Colonic mucosa (tissue), 4 donors: ENCODE measurements around the gene TMEM31. TPM values are rescaled to one million over a fixed set of nuclear protein-coding genes. Genes with fewer than 3 reads are reported as not detected.

Experiments
- DNase-seq: peaks from one replicate; pipeline ENCODE4 v3.0.0-alpha.2; 2020
- H3K27ac ChIP-seq: fragments of 200-600 bp; one replicate; pipeline ENCODE4 v1.8.0; 2021
- H3K27me3 ChIP-seq: fragments of 200-600 bp; one replicate; pipeline ENCODE4 v1.8.0; 2021
- H3K36me3 ChIP-seq: fragments of 200-600 bp; one replicate; pipeline ENCODE4 v1.8.0; 2021
- H3K4me1 ChIP-seq: fragments of 200-600 bp; one replicate; pipeline ENCODE4 v1.8.0; 2021; ENCODE audit warnings: mild to moderate bottlenecking
- H3K4me3 ChIP-seq: fragments of 200-600 bp; one replicate; pipeline ENCODE4 v1.8.0; 2021
- H3K9ac ChIP-seq, 2 donors: one replicate each; pipeline ENCODE4 v1.7.0; 2013; ENCODE audit warnings: control low read depth in 2 of 2, low read depth in 2 of 2, low read length in 2 of 2
- H3K9me3 ChIP-seq: fragments of 200-600 bp; one replicate; pipeline ENCODE4 v1.8.0; 2021
- CTCF ChIP-seq: fragments of 200-600 bp; IDR thresholded peaks from one replicate; pipeline ENCODE4 v1.8.0; 2022; ENCODE audit warnings: antibody characterized with exemption, mild to moderate bottlenecking
- intact Hi-C: fragments of 100-400 bp; cut with DNase I; formaldehyde crosslinking; loops from one replicate; pipeline ENCODE4 v1.14.1; 2022
- total RNA-seq, 2 donors: library from RNA; stranded (reverse); fragmentation: NEBNext Ultra II Directional in 1 of 2; extraction: Animal tissue kit (Norgen Biotek cat#: 25700) in 1 of 2; gene quantifications; one replicate each; pipeline ENCODE4 v1.2.1, GENCODE V29; 2021
- donor health status: healthy.
- donor health status: DM: no; HTN: no; CAD: no.
- donor health status: DM: no; HTN: no; CAD: no.

The TMEM31 gene
- total RNA-seq, 2 donors from 2014 or later, result not detected

GRCh38 chrX:103704863-103705262, 5.8 kb upstream of the TMEM31 start:
- Histone ChIP-seq H3K27me3 (no peaks in the 10 kb centered on the region), H3K4me3 (no peak overlapping the region), H3K27ac (no peak overlapping the region), H3K9me3 (no peaks in the 10 kb centered on the region), H3K36me3 (no peaks in the 10 kb centered on the region), H3K9ac (no peak overlapping the region), H3K4me1 (no peaks in the 10 kb centered on the region)
- no peak for TF ChIP-seq CTCF
- intact Hi-C loops, result no loop called here
- DNase-seq, result no peak

- H3K36me3 ChIP-seq, result no peaks in the 10 kb centered on the region
- intact Hi-C loops, result no loop called here
- H3K9me3 ChIP-seq, result no peaks in the 10 kb centered on the region
- no peak for TF ChIP-seq CTCF
- H3K4me1 ChIP-seq, result no peaks in the 10 kb centered on the region
- no peaks in the 10 kb centered on the region for H3K27me3 ChIP-seq
- no peak overlapping the region for H3K4me3 ChIP-seq
- H3K9ac ChIP-seq, result no peak overlapping the region
- DNase-seq, result peak; percentile 25
- peak overlapping the region; percentile 66 for H3K27ac ChIP-seq
These were observed 6.3 kb downstream of the TMEM31 start for GRCh38 chrX:103716962-103717361.

- intact Hi-C loops, result no loop called here
- TF ChIP-seq CTCF, result no peak
- Histone ChIP-seq H3K27me3 (no peaks in the 10 kb centered on the region), H3K27ac (peak overlapping the region; percentile 66), H3K9ac (no peak overlapping the region), H3K9me3 (no peaks in the 10 kb centered on the region), H3K36me3 (no peaks in the 10 kb centered on the region), H3K4me3 (no peak overlapping the region), H3K4me1 (no peaks in the 10 kb centered on the region)
- no peak for DNase-seq
These were observed 7.4 kb downstream of the TMEM31 start for GRCh38 chrX:103718120-103718519.

- DNase-seq, result no peak
These were observed 11.8 kb downstream of the TMEM31 start for GRCh38 chrX:103722505-103722904.

GRCh38 chrX:103726477-103726876, 15.8 kb downstream of the TMEM31 start:
- H3K27ac ChIP-seq, result no peak overlapping the region
- H3K9ac ChIP-seq, result no peak overlapping the region
- no peaks in the 10 kb centered on the region for H3K9me3 ChIP-seq
- no peak for DNase-seq
- H3K4me1 ChIP-seq, result no peaks in the 10 kb centered on the region
- intact Hi-C loops, result no loop called here
- TF ChIP-seq CTCF, result no peak
- no peaks in the 10 kb centered on the region for H3K27me3 ChIP-seq
- no peaks in the 10 kb centered on the region for H3K36me3 ChIP-seq
- no peak overlapping the region for H3K4me3 ChIP-seq

More at GRCh38 chrX:103722505-103722904, 11.8 kb downstream of the TMEM31 start:
- Histone ChIP-seq H3K9ac (no peak overlapping the region), H3K4me3 (no peak overlapping the region), H3K27ac (no peak overlapping the region), H3K36me3 (no peaks in the 10 kb centered on the region), H3K4me1 (no peaks in the 10 kb centered on the region), H3K27me3 (no peaks in the 10 kb centered on the region), H3K9me3 (no peaks in the 10 kb centered on the region)
- no peak for TF ChIP-seq CTCF
- intact Hi-C loops, result no loop called here

- no peaks in the 10 kb centered on the region for H3K4me1 ChIP-seq
- H3K4me3 ChIP-seq, result no peak overlapping the region
- H3K27ac ChIP-seq, result no peak overlapping the region
- DNase-seq, result no peak
- intact Hi-C loops, result no loop called here
- no peaks in the 10 kb centered on the region for H3K9me3 ChIP-seq
- no peak overlapping the region for H3K9ac ChIP-seq
- no peaks in the 10 kb centered on the region for H3K27me3 ChIP-seq
- H3K36me3 ChIP-seq, result no peaks in the 10 kb centered on the region
- no peak for TF ChIP-seq CTCF
These were observed 16.4 kb downstream of the TMEM31 start for GRCh38 chrX:103727115-103727514.
